ENCODE measurements around the gene E2F8.

Gene E2F8

DNA sequence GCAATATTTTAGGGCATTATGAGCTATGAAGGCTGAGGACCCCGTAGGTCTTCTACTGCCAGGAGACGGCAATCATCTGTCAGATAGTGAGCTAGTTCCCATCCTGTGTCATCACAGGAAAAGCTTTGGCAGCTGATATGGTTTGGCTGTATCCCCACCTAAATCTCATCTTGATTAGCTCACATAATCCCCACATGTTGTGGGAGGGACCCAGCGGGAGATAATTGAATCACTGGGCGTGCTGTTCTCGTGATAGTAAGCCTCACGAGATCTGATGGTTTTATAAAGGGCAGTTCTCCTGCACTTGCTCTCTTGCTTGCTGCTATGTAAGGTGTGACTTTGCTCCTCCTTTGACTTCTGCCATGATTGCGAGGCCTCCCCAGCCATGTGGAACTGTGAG, 57.1 kb downstream of the E2F8 start:
- no peak for DNase-seq

GRCh38 chr11:19181531-19182261, 59.0 kb downstream of the E2F8 start:
- no peak for DNase-seq

GRCh38 chr11:19176629-19177186, 64.0 kb downstream of the E2F8 start:
- DNase-seq, result no peak
